Right renal pelvis (tissue), 4 donors: ENCODE data around the gene PLIN4. TPM values are rescaled to one million over a fixed set of nuclear protein-coding genes. Genes with fewer than 3 reads are reported as not detected.
"Not testable (repeated sequence)": the region's sequence is repeated elsewhere in the genome, so short reads cannot be mapped to it uniquely, and the experiment has no call there.

Source experiments
- DNase-seq, 4 donors: peaks; one replicate each; pipeline ENCODE4 v3.0.0-alpha.2; 2013; ENCODE audit warnings: low read depth in 4 of 4, low spot score in 3 of 4, missing footprints in 1 of 4
- polyA plus RNA-seq, 4 donors: library from polyadenylated mRNA; unstranded; fragments of 120-200 nt; gene quantifications; one replicate each; pipeline ENCODE4 v1.2.1, GENCODE V29; 2013; ENCODE audit not compliant: insufficient read length in 4 of 4

Gene PLIN4
- 1 to 10 TPM in 1 of 4 donors, under 1 TPM in 3; 0.39 to 1.3 (median 0.68) TPM for polyA plus RNA-seq

- no peak for DNase-seq
These were observed at the start of gene PLIN4 for GRCh38 chr19:4518345-4519171. TSS of gene PLIN4 (minus strand) at chr19:4518486. CDS start at chr19:4518272, 214 bp downstream.

- no peak for DNase-seq
These were observed 49.3 kb upstream of the PLIN4 start for GRCh38 chr19:4567584-4568071.

GRCh38 chr19:4566402-4567051 lies 48.2 kb upstream of the PLIN4 start:
- DNase-seq = no peak

GRCh38 chr19:4563562-4563961 lies 45.3 kb upstream of the PLIN4 start:
- not testable (repeated sequence) for DNase-seq

- not testable (repeated sequence) for DNase-seq
These were observed 43.8 kb upstream of the PLIN4 start for GRCh38 chr19:4562085-4562484.

GRCh38 chr19:4559569-4559968 lies 41.3 kb upstream of the PLIN4 start, which contains the start of gene SEMA6B:
TSS of gene SEMA6B (minus strand) at chr19:4559684. CDS start at chr19:4558457, 1,227 bp downstream.
- DNase-seq = no peak

- DNase-seq = no peak
These were observed 40.0 kb upstream of the PLIN4 start for GRCh38 chr19:4557971-4558941.

GRCh38 chr19:4557144-4557970 lies 39.1 kb upstream of the PLIN4 start:
- DNase-seq = no peak

GRCh38 chr19:4556597-4557127 lies 38.4 kb upstream of the PLIN4 start:
- DNase-seq = no peak

- no peak for DNase-seq
These were observed 37.6 kb upstream of the PLIN4 start for GRCh38 chr19:4555657-4556561.

- DNase-seq = no peak
These were observed 36.4 kb upstream of the PLIN4 start for GRCh38 chr19:4554717-4555116.

- DNase-seq = no peak
These were observed 35.5 kb upstream of the PLIN4 start for GRCh38 chr19:4553775-4554174.

- DNase-seq = no peak
These were observed 34.9 kb upstream of the PLIN4 start for GRCh38 chr19:4553092-4553695.

GRCh38 chr19:4552525-4552819 lies 34.2 kb upstream of the PLIN4 start:
- DNase-seq = no peak

- no peak for DNase-seq
These were observed 32.3 kb upstream of the PLIN4 start for GRCh38 chr19:4550479-4551050.

GRCh38 chr19:4550018-4550417 lies 31.7 kb upstream of the PLIN4 start:
- DNase-seq = no peak

- no peak for DNase-seq
These were observed 29.9 kb upstream of the PLIN4 start for GRCh38 chr19:4548238-4548584.
